Endothelial cell of umbilical vein (primary cell): Measurements from ENCODE around the gene CPB1.

Source experiments
- CTCF ChIP-seq, 2 donors: IDR thresholded peaks; 1 replicate in 1 of 2; 2 replicates in 1 of 2; pipeline ENCODE4 v1.5.1; 2011; ENCODE audit warnings: low read length in 2 of 2, mild to moderate bottlenecking in 2 of 2, moderate library complexity in 2 of 2, control low read depth in 1 of 2, inconsistent platforms in 1 of 2, low read depth in 1 of 2; ENCODE audit not compliant: insufficient read depth in 1 of 2; ENCODE audit errors: extremely low read depth in 1 of 2
- EZH2 ChIP-seq: IDR thresholded peaks from 2 replicates; pipeline ENCODE4 v1.6.1; 2012; ENCODE audit warnings: borderline replicate concordance, low read depth, mild to moderate bottlenecking, moderate library complexity, low read length, inconsistent platforms; ENCODE audit not compliant: severe bottlenecking
- FOS ChIP-seq: IDR thresholded peaks from 2 replicates; pipeline ENCODE4 v1.6.1; 2011; ENCODE audit warnings: mild to moderate bottlenecking, low read length, moderate library complexity, borderline replicate concordance; ENCODE audit not compliant: insufficient read depth
- GATA2 ChIP-seq: IDR thresholded peaks from 2 replicates; pipeline ENCODE4 v1.7.0; 2011; ENCODE audit warnings: low read depth, mild to moderate bottlenecking, moderate library complexity, mixed read lengths, low read length; ENCODE audit not compliant: insufficient read length, insufficient read depth
- POLR2A ChIP-seq: IDR thresholded peaks from 2 replicates; pipeline ENCODE4 v1.6.1; 2012; ENCODE audit warnings: low read depth, mild to moderate bottlenecking, control low read depth, low read length
- POLR2AphosphoS5 ChIP-seq: IDR thresholded peaks from 2 replicates; pipeline ENCODE4 v1.6.1; 2012; ENCODE audit warnings: low read depth, mild to moderate bottlenecking, control low read depth, low read length, moderate library complexity; ENCODE audit not compliant: insufficient read depth

- TF ChIP-seq POLR2A, result no peak
- TF ChIP-seq FOS, result no peak
- no peak for TF ChIP-seq POLR2AphosphoS5
- TF ChIP-seq CTCF (IDR thresholded peaks at IDR 0.05; ENCODE audit: extremely low read depth in 1 of 2, insufficient read depth in 1 of 2, low read depth in 1 of 2, low read length in 2 of 2), result no peak
- no peak for TF ChIP-seq EZH2
- TF ChIP-seq GATA2, result no peak
Measured at GRCh38 chr3:148889828-148890227, 62.2 kb downstream of the CPB1 start.
